Kidney epithelial cell (primary cell): ENCODE data around the gene CTNNBL1. TPM values are rescaled to one million over a fixed set of nuclear protein-coding genes. Genes with fewer than 3 reads are reported as not detected.

ENCODE experiments used
- DNase-seq: peaks from one replicate; pipeline ENCODE4 v3.0.0-alpha.2; 2010; ENCODE audit warnings: low read depth
- H3K27me3 ChIP-seq: 2 replicates; pipeline ENCODE4 v1.6.0; 2011; ENCODE audit warnings: low read length; ENCODE audit not compliant: control insufficient read depth, insufficient read depth
- H3K36me3 ChIP-seq: 2 replicates; pipeline ENCODE4 v1.5.1; 2011; ENCODE audit warnings: low read length; ENCODE audit not compliant: control insufficient read depth, insufficient read depth
- H3K4me3 ChIP-seq: 2 replicates; pipeline ENCODE4 v1.5.1; 2011; ENCODE audit warnings: low read depth, mild to moderate bottlenecking, control low read depth, low read length
- CTCF ChIP-seq: IDR thresholded peaks from 2 replicates; pipeline ENCODE4 v1.5.1; 2011; ENCODE audit warnings: mild to moderate bottlenecking, moderate library complexity, low read length, control low read depth, inconsistent platforms; ENCODE audit not compliant: insufficient read depth, poor library complexity, severe bottlenecking
- total RNA-seq: library from RNA; depleted of rRNA; stranded (reverse); fragments of >200 nt; gene quantifications from 2 replicates; pipeline ENCODE4 v1.2.3, GENCODE V29; 2015

The CTNNBL1 gene
- total RNA-seq, 1 donor from 2014 or later = 40.5 TPM

GRCh38 chr20:37781626-37782025 lies 87.8 kb downstream of the CTNNBL1 start:
- TF ChIP-seq CTCF = no peak
- H3K27me3 ChIP-seq = no peaks in the 10 kb centered on the region
- DNase-seq = no peak
- no peaks in the 10 kb centered on the region for H3K36me3 ChIP-seq
- no peak overlapping the region for H3K4me3 ChIP-seq

GRCh38 chr20:37786043-37786442 lies 92.2 kb downstream of the CTNNBL1 start:
- Histone ChIP-seq H3K36me3 (no peaks in the 10 kb centered on the region), H3K27me3 (no peaks in the 10 kb centered on the region), H3K4me3 (no peak overlapping the region)
- TF ChIP-seq CTCF = no peak
- DNase-seq = no peak

GRCh38 chr20:37789408-37789807 lies 95.6 kb downstream of the CTNNBL1 start:
- Histone ChIP-seq H3K36me3 (no peaks in the 10 kb centered on the region), H3K27me3 (no peaks in the 10 kb centered on the region), H3K4me3 (no peak overlapping the region)
- TF ChIP-seq CTCF = no peak
- DNase-seq = no peak

GRCh38 chr20:37790900-37791299 lies 97.1 kb downstream of the CTNNBL1 start:
- no peak for TF ChIP-seq CTCF
- Histone ChIP-seq H3K4me3 (no peak overlapping the region), H3K27me3 (no peaks in the 10 kb centered on the region), H3K36me3 (no peaks in the 10 kb centered on the region)
- no peak for DNase-seq

GRCh38 chr20:37796121-37796520 lies 102.3 kb downstream of the CTNNBL1 start:
- H3K27me3 ChIP-seq = no peaks in the 10 kb centered on the region
- no peak for TF ChIP-seq CTCF
- no peaks in the 10 kb centered on the region for H3K36me3 ChIP-seq
- DNase-seq = no peak
- H3K4me3 ChIP-seq = no peak overlapping the region

GRCh38 chr20:37796733-37797132 lies 102.9 kb downstream of the CTNNBL1 start:
- H3K4me3 ChIP-seq = no peak overlapping the region
- H3K36me3 ChIP-seq = no peaks in the 10 kb centered on the region
- TF ChIP-seq CTCF = no peak
- no peak for DNase-seq
- no peaks in the 10 kb centered on the region for H3K27me3 ChIP-seq
